GM19395 (cell line): ENCODE results near the gene UPK3BL2.
A peak's percentile ranks its signal among the peaks of the same experiment; 100 is the strongest.
"Not testable (repeated sequence)": the region's sequence is repeated elsewhere in the genome, so short reads cannot be mapped to it uniquely, and the experiment has no call there.

Experiments
- ATAC-seq: cut with Tn5 transposase; IDR thresholded peaks from one replicate; pipeline ENCODE4 v1.9.1; 2021; ENCODE audit warnings: mild to moderate bottlenecking, moderate library complexity; ENCODE audit not compliant: unreplicated experiment

UPK3BL2 gene

GRCh38 chr7:102494473-102495149 is 48.9 kb downstream of the UPK3BL2 start:
- peak; percentile 65 for ATAC-seq

GRCh38 chr7:102494026-102494425 is 49.5 kb downstream of the UPK3BL2 start:
- peak; percentile 4 for ATAC-seq

GRCh38 chr7:102493220-102493935 is 50.1 kb downstream of the UPK3BL2 start:
- peak; percentile 49 for ATAC-seq

GRCh38 chr7:102490529-102491075 is 52.9 kb downstream of the UPK3BL2 start:
- not testable (repeated sequence) for ATAC-seq
